Left ventricle myocardium inferior (tissue), 1 donor: ENCODE results near the gene CDK5. TPM values are rescaled to one million over a fixed set of nuclear protein-coding genes. Genes with fewer than 3 reads are reported as not detected.
"Not testable (repeated sequence)": the region's sequence is repeated elsewhere in the genome, so short reads cannot be mapped to it uniquely, and the experiment has no call there.

Source experiments
- DNase-seq: peaks from one replicate; pipeline ENCODE4 v3.0.0-alpha.2; 2020
- H3K27ac ChIP-seq: fragments of 200-600 bp; replicated peaks from 2 replicates; pipeline ENCODE4 v1.8.0; 2021
- H3K27me3 ChIP-seq: fragments of 200-600 bp; 2 replicates; pipeline ENCODE4 v1.8.0; 2021; ENCODE audit warnings: low read depth
- H3K36me3 ChIP-seq: fragments of 200-600 bp; 2 replicates; pipeline ENCODE4 v1.8.0; 2021
- H3K4me1 ChIP-seq: fragments of 200-600 bp; 2 replicates; pipeline ENCODE4 v1.8.0; 2021
- H3K4me3 ChIP-seq: fragments of 200-600 bp; 2 replicates; pipeline ENCODE4 v1.8.0; 2021; ENCODE audit warnings: mild to moderate bottlenecking, moderate library complexity
- H3K9me3 ChIP-seq: fragments of 200-600 bp; replicated peaks from 2 replicates; pipeline ENCODE4 v1.8.0; 2021
- intact Hi-C: fragments of 100-400 bp; cut with micrococcal nuclease; formaldehyde crosslinking; loops from one replicate; pipeline ENCODE4 v1.11.0; 2022
- total RNA-seq: library from RNA; stranded (reverse); fragmentation: NEBNext Ultra II Directional; extraction: Animal tissue kit (Norgen Biotek cat#: 25700); gene quantifications from one replicate; pipeline ENCODE4 v1.2.1, GENCODE V29; 2021
- TF ChIP-seq, protein P1 (sequence below): fragments of 200-600 bp; IDR thresholded peaks from 2 replicates; pipeline ENCODE4 v1.8.0; 2021; ENCODE audit warnings: antibody characterized with exemption, mild to moderate bottlenecking, borderline replicate concordance
- donor health status: DM: no; HTN: yes; CAD: no; lungs with severe emphysema.

Gene CDK5
- total RNA-seq, 1 donor from 2014 or later = 9.6 TPM

DNA sequence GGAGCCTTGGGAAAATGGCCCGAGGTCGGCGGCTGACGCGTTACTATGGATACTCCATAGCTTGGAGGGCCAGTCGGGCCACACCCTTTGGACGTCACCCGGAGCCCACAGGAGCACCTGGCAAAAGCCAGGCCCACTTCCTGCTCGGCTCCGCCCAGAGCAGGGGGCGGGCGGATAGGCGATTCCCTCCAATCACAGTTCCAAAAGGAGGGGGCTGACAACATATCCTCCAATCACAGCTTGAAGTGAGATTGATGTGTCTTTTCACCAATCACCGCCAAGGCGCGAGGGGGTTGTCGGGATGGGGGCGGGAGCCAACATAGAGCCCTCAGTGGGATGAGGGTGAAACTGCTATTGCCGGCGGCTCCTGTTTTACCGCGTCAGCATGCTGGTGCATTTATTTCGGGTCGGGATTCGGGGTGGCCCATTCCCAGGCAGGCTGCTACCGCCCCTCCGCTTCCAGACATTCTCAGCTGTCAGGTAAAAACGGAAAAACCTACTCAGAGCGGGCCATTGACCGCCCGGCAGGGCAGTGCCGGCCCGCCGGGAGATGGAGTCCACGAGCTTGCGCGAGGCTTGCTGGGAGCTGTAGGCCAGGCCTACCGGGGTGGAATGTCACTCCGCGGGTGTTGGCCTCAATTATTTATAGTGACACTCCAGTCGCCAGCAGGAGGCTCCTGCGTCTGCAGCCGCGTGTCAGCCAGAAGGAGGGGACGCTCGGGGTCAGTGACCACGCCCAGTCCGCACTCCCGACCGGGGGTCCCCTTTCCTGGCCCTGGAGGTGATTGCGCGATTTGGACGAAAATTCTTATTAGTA, 29.4 kb downstream of the CDK5 start, which contains the start of gene ABCB8:
Gene ABCB8 (plus strand): TSS at position 320 of the 817 bp plus-strand sequence. CDS start 66 bp downstream, at position 386.
- DNase-seq = peak; percentile 96
- peak within 1 kb of the TSS; percentile 93 for H3K27ac ChIP-seq
- peaks cover 24% of the 10 kb centered on the region for H3K4me1 ChIP-seq
- intact Hi-C loops = no loop called here
- peaks cover 4% of the 10 kb centered on the region for H3K27me3 ChIP-seq
- H3K4me3 ChIP-seq = peak within 1 kb of the TSS; percentile 85
- H3K36me3 ChIP-seq = peaks cover 6% of the 10 kb centered on the region
- TF ChIP-seq, protein P1, sequence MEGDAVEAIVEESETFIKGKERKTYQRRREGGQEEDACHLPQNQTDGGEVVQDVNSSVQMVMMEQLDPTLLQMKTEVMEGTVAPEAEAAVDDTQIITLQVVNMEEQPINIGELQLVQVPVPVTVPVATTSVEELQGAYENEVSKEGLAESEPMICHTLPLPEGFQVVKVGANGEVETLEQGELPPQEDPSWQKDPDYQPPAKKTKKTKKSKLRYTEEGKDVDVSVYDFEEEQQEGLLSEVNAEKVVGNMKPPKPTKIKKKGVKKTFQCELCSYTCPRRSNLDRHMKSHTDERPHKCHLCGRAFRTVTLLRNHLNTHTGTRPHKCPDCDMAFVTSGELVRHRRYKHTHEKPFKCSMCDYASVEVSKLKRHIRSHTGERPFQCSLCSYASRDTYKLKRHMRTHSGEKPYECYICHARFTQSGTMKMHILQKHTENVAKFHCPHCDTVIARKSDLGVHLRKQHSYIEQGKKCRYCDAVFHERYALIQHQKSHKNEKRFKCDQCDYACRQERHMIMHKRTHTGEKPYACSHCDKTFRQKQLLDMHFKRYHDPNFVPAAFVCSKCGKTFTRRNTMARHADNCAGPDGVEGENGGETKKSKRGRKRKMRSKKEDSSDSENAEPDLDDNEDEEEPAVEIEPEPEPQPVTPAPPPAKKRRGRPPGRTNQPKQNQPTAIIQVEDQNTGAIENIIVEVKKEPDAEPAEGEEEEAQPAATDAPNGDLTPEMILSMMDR = peak; percentile 72
- no peaks in the 10 kb centered on the region for H3K9me3 ChIP-seq

DNA sequence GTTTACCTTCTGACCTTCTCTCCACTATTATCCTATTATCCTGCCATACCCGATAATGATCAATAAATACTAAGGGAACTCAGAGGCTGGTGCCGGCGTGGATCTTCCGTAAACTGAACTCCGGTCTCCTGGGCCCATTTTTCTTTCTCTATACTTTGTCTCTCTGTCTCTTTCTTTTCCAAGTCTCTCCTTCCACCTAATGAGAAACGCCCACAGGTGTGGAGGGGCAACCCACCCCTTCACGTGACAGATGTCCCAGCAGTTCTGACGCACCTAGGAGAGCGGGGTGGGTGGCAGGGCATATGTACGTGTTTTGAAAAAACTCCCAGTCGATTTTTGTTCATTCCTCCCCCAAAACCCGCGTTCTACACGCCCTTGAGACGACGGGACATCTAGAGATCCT, 30.0 kb downstream of the CDK5 start:
- H3K36me3 ChIP-seq, intact Hi-C loops, H3K27me3 ChIP-seq, H3K9me3 ChIP-seq, DNase-seq: not testable (repeated sequence)
- peaks cover 24% of the 10 kb centered on the region for H3K4me1 ChIP-seq
- peak overlapping the region; percentile 85 for H3K4me3 ChIP-seq
- peak overlapping the region; percentile 93 for H3K27ac ChIP-seq

DNA sequence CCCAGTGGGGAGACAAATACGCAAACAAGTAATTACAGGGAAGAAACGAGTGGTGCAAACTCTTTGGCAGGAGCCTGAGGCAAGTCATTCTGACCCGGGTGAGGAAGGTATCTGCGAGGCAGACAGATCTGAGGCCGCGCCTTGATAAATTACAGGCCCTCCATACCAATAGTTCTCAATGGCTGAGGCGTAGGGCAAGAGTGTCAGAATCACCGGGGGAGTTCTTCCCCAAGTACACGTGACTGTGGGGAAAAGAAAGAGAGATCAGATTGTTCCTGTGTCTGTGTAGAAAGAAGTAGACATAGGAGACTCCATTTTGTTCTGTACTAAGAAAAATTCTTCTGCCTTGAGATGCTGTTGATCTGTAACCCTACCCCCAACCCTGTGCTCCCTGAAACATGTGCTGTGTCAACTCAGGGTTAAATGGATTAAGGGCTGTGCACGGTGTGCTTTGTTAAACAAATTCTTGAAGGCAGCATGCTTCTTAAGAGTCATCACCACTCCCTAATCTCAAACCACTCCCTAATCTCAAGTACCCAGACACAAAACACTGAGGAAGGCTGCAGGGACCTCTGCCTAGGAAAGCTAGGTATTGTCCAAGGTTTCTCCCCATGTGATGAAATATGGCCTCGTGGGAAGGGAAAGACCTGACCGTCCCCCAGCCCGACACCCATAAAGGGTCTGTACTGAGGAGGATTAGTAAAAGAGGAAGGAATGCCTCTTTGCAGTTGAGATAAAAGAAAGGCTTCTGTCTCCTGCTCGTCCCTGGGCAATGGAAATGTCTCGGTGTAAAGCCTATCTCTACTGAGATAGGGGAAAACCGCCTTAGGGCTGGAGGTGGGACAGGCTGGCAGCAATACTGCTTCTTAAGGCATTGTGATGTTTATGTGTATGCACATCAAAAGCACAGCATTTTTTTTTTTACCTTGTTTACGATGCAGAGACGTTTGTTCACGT, 30.6 kb downstream of the CDK5 start:
- H3K36me3 ChIP-seq, H3K9me3 ChIP-seq, intact Hi-C loops, DNase-seq: not testable (repeated sequence)
- peaks cover 24% of the 10 kb centered on the region for H3K4me1 ChIP-seq
- H3K27ac ChIP-seq = peak overlapping the region; percentile 93
- H3K27me3 ChIP-seq = peaks cover 12% of the 10 kb centered on the region
- peak overlapping the region; percentile 85 for H3K4me3 ChIP-seq

DNA sequence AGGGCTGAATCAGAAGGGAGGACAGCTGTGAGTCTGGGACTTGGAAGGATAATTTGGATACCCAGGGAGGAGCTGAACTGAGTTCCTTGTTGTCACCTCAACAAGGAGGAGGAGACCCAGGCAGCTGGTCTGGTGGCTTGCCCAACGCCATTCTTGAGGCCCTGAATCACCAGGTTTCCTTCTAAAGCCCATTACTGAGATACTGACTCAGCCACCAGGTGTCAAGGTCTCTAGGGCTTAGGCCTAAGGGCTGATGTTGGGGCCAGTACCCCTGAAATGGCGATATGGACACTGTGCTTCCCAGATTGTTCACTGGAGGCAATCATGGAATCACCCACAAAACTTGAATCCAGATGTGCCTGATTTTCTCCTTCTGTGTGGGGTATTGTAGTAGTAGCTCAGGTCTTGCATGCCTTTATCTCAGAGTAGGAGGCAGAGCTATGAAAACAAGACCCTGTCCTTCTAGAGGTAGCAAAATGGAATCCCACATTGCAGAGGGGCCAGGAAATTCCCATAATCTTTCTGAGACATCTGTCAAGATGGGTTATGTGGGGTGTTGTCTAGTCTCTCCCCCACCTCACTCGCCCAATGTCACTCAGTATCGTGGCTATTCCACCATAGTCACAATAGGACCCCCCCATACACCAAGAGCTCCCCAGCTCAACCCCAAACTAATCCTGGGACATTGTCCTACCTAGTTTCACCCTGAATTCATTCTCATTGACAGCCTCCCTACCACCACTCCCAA, 31.6 kb downstream of the CDK5 start:
- Histone ChIP-seq H3K4me1 (peaks cover 24% of the 10 kb centered on the region), H3K4me3 (no peak overlapping the region), H3K27ac (no peak overlapping the region), H3K27me3 (peaks cover 19% of the 10 kb centered on the region), H3K9me3 (no peaks in the 10 kb centered on the region), H3K36me3 (no peaks in the 10 kb centered on the region)
- intact Hi-C loops = no loop called here
- TF ChIP-seq, protein P1 = no peak
- no peak for DNase-seq

DNA sequence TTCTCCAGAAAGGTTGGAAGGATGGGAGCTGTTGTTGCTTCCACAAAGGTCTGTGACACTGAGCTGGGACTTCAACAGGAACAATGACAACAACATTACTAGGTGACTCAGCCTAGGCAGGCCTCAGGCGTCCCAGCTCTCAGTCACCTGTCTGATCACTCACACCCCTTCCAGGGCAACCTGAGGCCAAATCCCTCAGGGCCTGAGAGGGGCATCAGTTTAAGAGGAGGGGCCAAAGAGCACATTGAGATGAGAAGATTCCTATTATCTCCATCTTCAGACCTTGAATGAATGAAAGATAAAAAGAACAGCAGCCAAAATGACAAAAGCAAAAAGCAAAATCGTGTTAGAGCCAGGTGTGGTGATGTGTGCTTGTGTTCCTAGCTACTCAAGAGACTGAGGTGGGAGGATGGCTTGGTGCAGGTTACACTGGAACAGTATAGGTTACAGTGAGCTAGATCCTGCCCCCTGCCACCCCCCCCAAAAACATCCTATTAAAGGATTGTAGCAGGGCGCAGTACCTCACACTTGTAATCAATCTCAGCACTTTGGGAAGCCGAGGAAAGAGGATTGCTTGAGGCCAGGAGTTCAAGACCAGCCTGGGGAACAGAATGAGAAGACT, 33.2 kb downstream of the CDK5 start, which contains the start of gene ATG9B:
Gene ATG9B (minus strand): TSS at position 60 of the 622 bp plus-strand sequence. CDS start 71 bp downstream, outside the sequence.
- no peaks in the 10 kb centered on the region for H3K36me3 ChIP-seq

More for the DNA sequence above, 33.2 kb downstream of the CDK5 start, which contains the start of gene ATG9B:
- intact Hi-C loops = no loop called here
- DNase-seq = no peak
- no peak within 1 kb of the TSS for H3K27ac ChIP-seq
- H3K9me3 ChIP-seq = no peaks in the 10 kb centered on the region
- TF ChIP-seq, protein P1 = no peak
- H3K27me3 ChIP-seq = peaks cover 35% of the 10 kb centered on the region
- no peak within 1 kb of the TSS for H3K4me3 ChIP-seq
- peaks cover 15% of the 10 kb centered on the region for H3K4me1 ChIP-seq
